RWPE2 (cell line): Measurements from ENCODE around the gene PIGT.

Experiments used
- ATAC-seq: fragments of 200-7000 bp; cut with Tn5 transposase; 3 replicates; pipeline ENCODE4 v1.9.1; 2021; ENCODE audit warnings: low read depth
- DNase-seq: peaks from one replicate; pipeline ENCODE4 v3.0.0-alpha.2; 2020; ENCODE audit warnings: low spot score
- H3K27ac ChIP-seq: fragments of 450-650 bp; 2 replicates; pipeline ENCODE4 v1.5.1; 2017; ENCODE audit warnings: mild to moderate bottlenecking; ENCODE audit not compliant: poor library complexity, severe bottlenecking
- H3K27me3 ChIP-seq: fragments of 250-450 bp; sonication (Bioruptor Pico); 2 replicates; pipeline ENCODE4 v1.5.1; 2021; ENCODE audit warnings: mild to moderate bottlenecking, moderate library complexity; ENCODE audit not compliant: insufficient read depth, poor library complexity, severe bottlenecking
- H3K36me3 ChIP-seq: fragments of 250-450 bp; sonication (Bioruptor Pico); 2 replicates; pipeline ENCODE4 v1.5.1; 2020; ENCODE audit warnings: low read depth, mild to moderate bottlenecking, moderate library complexity
- H3K4me1 ChIP-seq: fragments of 250-450 bp; sonication (Bioruptor Pico); 2 replicates; pipeline ENCODE4 v1.5.1; 2021; ENCODE audit warnings: mild to moderate bottlenecking, moderate library complexity; ENCODE audit not compliant: insufficient read depth, poor library complexity, severe bottlenecking
- H3K4me3 ChIP-seq: fragments of 250-450 bp; sonication (Bioruptor Pico); 2 replicates; pipeline ENCODE4 v1.5.1; 2021; ENCODE audit warnings: mild to moderate bottlenecking, moderate library complexity; ENCODE audit not compliant: severe bottlenecking
- H3K9me3 ChIP-seq: fragments of 250-450 bp; sonication (Bioruptor Pico); 2 replicates; pipeline ENCODE4 v1.5.1; 2021; ENCODE audit warnings: mild to moderate bottlenecking, moderate library complexity; ENCODE audit not compliant: severe bottlenecking
- TF ChIP-seq, protein P1 (sequence below): fragments of 450-650 bp; IDR thresholded peaks from one replicate; pipeline ENCODE4 v1.5.1; 2017; ENCODE audit warnings: mild to moderate bottlenecking, moderate library complexity; ENCODE audit not compliant: poor library complexity, severe bottlenecking

PIGT gene

DNA sequence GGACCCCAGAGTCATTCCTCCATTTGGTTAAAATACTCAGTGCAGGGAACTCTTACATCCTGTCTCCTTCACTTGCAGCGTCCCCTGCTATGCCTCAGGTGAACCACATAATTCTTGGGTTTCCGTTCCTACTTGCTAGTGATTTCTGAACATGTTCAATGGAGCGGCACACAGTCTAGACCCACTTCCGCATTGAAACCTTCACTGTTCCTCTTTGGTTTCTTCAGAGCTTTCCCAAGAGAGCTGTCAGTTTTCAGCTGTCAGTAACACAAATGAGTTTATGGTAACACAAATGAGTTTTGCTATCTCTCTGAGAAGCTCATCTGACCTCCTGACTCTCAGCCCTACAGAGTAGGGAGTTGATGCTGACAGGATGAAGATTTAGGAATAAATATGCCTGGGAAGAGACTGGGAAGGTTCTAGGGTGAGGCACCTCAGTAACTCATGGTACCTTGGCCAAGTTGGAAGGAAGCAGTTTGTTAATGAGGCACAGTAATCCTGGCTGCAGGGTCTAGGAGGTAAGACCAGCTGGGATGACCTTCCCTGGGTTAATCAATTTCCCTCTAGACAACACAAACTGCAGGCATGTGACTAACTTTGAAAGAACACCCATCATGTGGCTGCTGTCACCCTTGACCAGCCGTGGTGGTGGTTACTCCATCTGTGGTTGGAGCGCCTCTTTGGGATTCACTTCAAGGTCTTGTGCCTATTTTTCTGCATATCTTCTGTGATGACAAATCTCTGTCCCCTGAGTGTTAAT is 47.5 kb upstream of the PIGT start:
- H3K27ac ChIP-seq: no peak overlapping the region
- H3K27me3 ChIP-seq: no peaks in the 10 kb centered on the region
- TF ChIP-seq, protein P1, sequence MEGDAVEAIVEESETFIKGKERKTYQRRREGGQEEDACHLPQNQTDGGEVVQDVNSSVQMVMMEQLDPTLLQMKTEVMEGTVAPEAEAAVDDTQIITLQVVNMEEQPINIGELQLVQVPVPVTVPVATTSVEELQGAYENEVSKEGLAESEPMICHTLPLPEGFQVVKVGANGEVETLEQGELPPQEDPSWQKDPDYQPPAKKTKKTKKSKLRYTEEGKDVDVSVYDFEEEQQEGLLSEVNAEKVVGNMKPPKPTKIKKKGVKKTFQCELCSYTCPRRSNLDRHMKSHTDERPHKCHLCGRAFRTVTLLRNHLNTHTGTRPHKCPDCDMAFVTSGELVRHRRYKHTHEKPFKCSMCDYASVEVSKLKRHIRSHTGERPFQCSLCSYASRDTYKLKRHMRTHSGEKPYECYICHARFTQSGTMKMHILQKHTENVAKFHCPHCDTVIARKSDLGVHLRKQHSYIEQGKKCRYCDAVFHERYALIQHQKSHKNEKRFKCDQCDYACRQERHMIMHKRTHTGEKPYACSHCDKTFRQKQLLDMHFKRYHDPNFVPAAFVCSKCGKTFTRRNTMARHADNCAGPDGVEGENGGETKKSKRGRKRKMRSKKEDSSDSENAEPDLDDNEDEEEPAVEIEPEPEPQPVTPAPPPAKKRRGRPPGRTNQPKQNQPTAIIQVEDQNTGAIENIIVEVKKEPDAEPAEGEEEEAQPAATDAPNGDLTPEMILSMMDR: no peak
- peaks cover 5% of the 10 kb centered on the region for H3K4me1 ChIP-seq
- ATAC-seq (no peak), DNase-seq (no peak)
- no peak overlapping the region for H3K4me3 ChIP-seq
- no peaks in the 10 kb centered on the region for H3K9me3 ChIP-seq
- peaks cover 37% of the 10 kb centered on the region for H3K36me3 ChIP-seq

DNA sequence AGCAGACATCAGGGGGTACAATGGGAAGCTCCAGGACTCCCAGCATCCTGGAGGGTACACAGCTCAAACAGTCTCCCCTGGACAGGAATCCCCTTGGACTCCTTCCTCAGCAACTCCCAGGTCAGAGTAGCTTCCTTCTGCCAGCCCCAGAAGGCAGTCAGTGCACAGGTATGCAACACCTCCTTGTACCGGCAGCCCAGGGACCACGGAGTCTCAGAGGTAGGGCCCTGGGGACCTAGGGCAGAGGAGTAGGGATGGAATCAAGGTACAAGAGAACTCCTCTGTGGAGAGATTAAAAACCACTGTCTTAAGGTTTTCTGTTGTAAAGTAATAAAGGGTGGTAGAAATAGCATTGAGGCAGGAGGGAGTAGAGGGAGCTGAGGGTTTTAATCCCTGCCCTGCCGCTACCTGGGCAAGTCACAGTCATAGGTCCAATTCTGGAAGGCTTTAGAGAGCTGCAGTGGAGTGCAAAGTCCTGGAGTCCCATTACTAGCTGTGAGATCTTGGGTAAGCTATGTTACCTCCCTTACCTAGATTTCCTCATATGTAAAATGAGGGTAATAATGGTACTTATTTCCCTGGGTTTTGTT is 45.3 kb upstream of the PIGT start:
- DNase-seq: no peak
- Histone ChIP-seq H3K4me1 (no peaks in the 10 kb centered on the region), H3K9me3 (no peaks in the 10 kb centered on the region), H3K27ac (no peak overlapping the region), H3K36me3 (peaks cover 26% of the 10 kb centered on the region), H3K4me3 (no peak overlapping the region), H3K27me3 (no peaks in the 10 kb centered on the region)
- TF ChIP-seq, protein P1: no peak
- no peak for ATAC-seq

DNA sequence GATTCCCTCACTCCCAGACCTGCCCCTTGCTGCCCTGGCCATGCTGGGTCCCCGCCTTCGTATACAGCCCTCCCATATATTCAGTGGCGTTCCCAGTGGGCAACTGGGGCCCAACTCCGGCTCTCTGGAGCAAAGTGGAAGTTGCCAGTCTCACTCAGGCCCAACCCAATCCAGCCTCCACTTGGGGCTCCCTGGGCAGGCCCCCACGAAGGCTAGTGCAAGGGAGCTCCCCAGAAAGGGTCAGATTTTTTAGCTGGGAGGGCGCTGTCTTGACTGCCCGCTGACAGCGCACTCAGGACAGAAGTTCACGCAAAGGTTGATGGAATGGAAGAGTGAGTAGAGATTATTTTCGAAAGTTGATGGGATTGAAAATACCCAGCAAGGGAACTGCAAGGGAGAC is 43.7 kb upstream of the PIGT start:
- no peak for ATAC-seq
- Histone ChIP-seq H3K4me3 (no peak overlapping the region), H3K27me3 (no peaks in the 10 kb centered on the region), H3K27ac (no peak overlapping the region), H3K9me3 (no peaks in the 10 kb centered on the region), H3K36me3 (peaks cover 11% of the 10 kb centered on the region), H3K4me1 (no peaks in the 10 kb centered on the region)
- TF ChIP-seq, protein P1: no peak
- DNase-seq: no peak

DNA sequence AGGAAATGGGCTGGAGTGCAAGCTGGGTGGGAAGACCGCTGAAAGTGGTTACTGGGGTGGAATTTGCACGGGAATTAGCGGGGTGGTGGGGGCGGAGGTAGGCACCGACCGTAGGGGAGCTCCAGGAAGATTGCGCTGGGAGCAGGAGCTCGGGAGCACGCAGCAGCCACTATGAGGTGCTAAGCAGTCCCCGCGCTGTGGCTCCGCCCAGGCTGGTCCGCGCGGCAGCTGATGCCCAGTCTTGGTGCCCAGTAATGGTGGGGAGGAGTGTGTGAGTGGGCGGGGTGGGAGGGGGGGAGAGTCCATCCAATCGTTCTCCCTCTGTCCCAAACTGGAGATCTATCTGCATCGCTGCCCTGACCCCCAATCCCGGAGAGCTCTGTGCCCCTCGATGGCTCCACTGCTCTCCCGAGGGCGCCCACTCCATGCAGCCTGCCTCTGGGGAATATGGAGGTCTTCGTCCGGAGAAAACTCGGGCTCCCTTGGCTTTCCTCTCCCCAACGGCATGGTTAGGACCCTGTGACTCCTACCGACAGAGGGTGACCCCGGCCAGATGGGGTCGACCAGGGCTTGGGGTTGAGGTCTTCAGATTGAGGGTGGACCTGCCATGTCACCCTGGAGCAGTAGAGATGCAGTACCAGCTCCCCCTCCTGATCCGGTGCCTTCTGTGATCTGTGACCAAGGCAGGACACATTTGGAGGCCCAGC is 43.1 kb upstream of the PIGT start:
- Histone ChIP-seq H3K27ac (no peak overlapping the region), H3K27me3 (no peaks in the 10 kb centered on the region), H3K9me3 (no peaks in the 10 kb centered on the region), H3K36me3 (peaks cover 10% of the 10 kb centered on the region), H3K4me3 (no peak overlapping the region), H3K4me1 (no peaks in the 10 kb centered on the region)
- TF ChIP-seq, protein P1: no peak
- no peak for ATAC-seq
- DNase-seq: no peak
